Keratinocyte (primary cell): Measurements from ENCODE around the gene HECTD1. TPM values are rescaled to one million over a fixed set of nuclear protein-coding genes. Genes with fewer than 3 reads are reported as not detected.

Source experiments
- DNase-seq: peaks from one replicate; pipeline ENCODE4 v3.0.0-alpha.2; 2011; ENCODE audit warnings: low read depth, missing footprints, low spot score
- FAIRE-seq: peaks from 2 replicates; lab custom pipeline; 2011; peaks lifted over from hg19 to GRCh38; lab: Jason Lieb, UNC
- H2AFZ ChIP-seq: 2 replicates; pipeline ENCODE4 v1.6.0; 2012; ENCODE audit warnings: low read length, control low read depth, inconsistent platforms; ENCODE audit not compliant: control insufficient read depth
- H3K27ac ChIP-seq: 2 replicates; pipeline ENCODE4 v1.5.1; 2011; ENCODE audit warnings: low read length; ENCODE audit not compliant: control insufficient read depth, insufficient read depth
- H3K27me3 ChIP-seq: 3 replicates; pipeline ENCODE4 v1.6.0; 2011; ENCODE audit warnings: low read length; ENCODE audit not compliant: control insufficient read depth, insufficient read depth; ENCODE audit errors: extremely low read depth
- H3K36me3 ChIP-seq, 2 experiments: 2 replicates in 1 of 2; 3 replicates in 1 of 2; pipeline ENCODE4 v1.5.1; 2011; ENCODE audit warnings: low read length in 2 of 2, mild to moderate bottlenecking in 1 of 2; ENCODE audit not compliant: control insufficient read depth in 2 of 2, insufficient read depth in 2 of 2; ENCODE audit errors: extremely low read depth in 1 of 2
- H3K4me1 ChIP-seq: 3 replicates; pipeline ENCODE4 v1.5.1; 2011; ENCODE audit warnings: low read length; ENCODE audit not compliant: control insufficient read depth, insufficient read depth; ENCODE audit errors: extremely low read depth
- H3K4me2 ChIP-seq: 3 replicates; pipeline ENCODE4 v1.6.0; 2011; ENCODE audit warnings: low read depth, low read length; ENCODE audit not compliant: control insufficient read depth, insufficient read depth; ENCODE audit errors: extremely low read depth
- H3K4me3 ChIP-seq, 3 experiments: fragments of 200-600 bp in 1 of 3; sonication (generic) in 1 of 3; 2 replicates in 2 of 3; 3 replicates in 1 of 3; pipeline ENCODE4 v1.5.1; 2011 to 2016; ENCODE audit warnings: low read length in 3 of 3, mild to moderate bottlenecking in 3 of 3, control low read depth in 2 of 3, inconsistent platforms in 1 of 3, low read depth in 1 of 3, mixed read lengths in 1 of 3, mixed run types in 1 of 3, moderate library complexity in 1 of 3; ENCODE audit not compliant: control insufficient read depth in 2 of 3, insufficient read depth in 2 of 3; ENCODE audit errors: extremely low read depth in 1 of 3
- H3K79me2 ChIP-seq: 2 replicates; pipeline ENCODE4 v1.6.0; 2012; ENCODE audit warnings: low read length; ENCODE audit not compliant: control insufficient read depth, insufficient read depth
- H3K9ac ChIP-seq: 3 replicates; pipeline ENCODE4 v1.6.0; 2011; ENCODE audit warnings: low read length; ENCODE audit not compliant: control insufficient read depth, insufficient read depth; ENCODE audit errors: extremely low read depth
- H3K9me1 ChIP-seq: 3 replicates; pipeline ENCODE4 v1.6.0; 2011; ENCODE audit warnings: low read length; ENCODE audit not compliant: control insufficient read depth, insufficient read depth; ENCODE audit errors: extremely low read depth
- H3K9me3 ChIP-seq: 2 replicates; pipeline ENCODE4 v1.5.1; 2012; ENCODE audit warnings: low read depth, low read length; ENCODE audit not compliant: control insufficient read depth
- H4K20me1 ChIP-seq: 3 replicates; pipeline ENCODE4 v1.6.0; 2011; ENCODE audit warnings: low read length; ENCODE audit not compliant: control insufficient read depth, insufficient read depth; ENCODE audit errors: extremely low read depth
- EZH2 ChIP-seq: IDR thresholded peaks from one replicate; pipeline ENCODE4 v1.6.1; 2012; ENCODE audit warnings: inconsistent platforms, mild to moderate bottlenecking, low read length, moderate library complexity
- dilution Hi-C: fragments of 300-500 bp; cut with MboI; formaldehyde crosslinking; loops from one replicate; pipeline ENCODE4 v1.7.0; 2020; ENCODE audit warnings: low sequenced_read_pairs; ENCODE audit not compliant: extremely low pct_ligation_motif_present
- polyA plus RNA-seq, 5 experiments: library from polyadenylated mRNA; depleted of rRNA in 3 of 5; stranded (reverse) in 3 of 5; stranded (forward) in 1 of 5; unstranded in 1 of 5; fragments of >200 nt; gene quantifications; 1 replicate in 1 of 5; 2 replicates in 3 of 5; 3 replicates in 1 of 5; pipeline versions ENCODE4 v1.2.1 to v1.2.3, GENCODE V29; 2011 to 2012; ENCODE audit warnings: missing spikeins in 2 of 5, low read depth in 1 of 5, low replicate concordance in 1 of 5
- TF ChIP-seq, protein P1 (sequence below), 3 experiments: IDR thresholded peaks in 1 of 3; conservative IDR thresholded peaks in 1 of 3; optimal IDR thresholded peaks in 1 of 3; 2 replicates in 2 of 3; 3 replicates in 1 of 3; pipeline versions ENCODE3 to v1.5.1; 2011; ENCODE audit warnings: low read length in 3 of 3, mild to moderate bottlenecking in 3 of 3, moderate library complexity in 2 of 3, control low read depth in 1 of 3, inconsistent platforms in 1 of 3; ENCODE audit not compliant: insufficient read depth in 2 of 3; ENCODE audit errors: extremely low read depth in 1 of 3

HECTD1 gene
- polyA plus RNA-seq, 1 donor (not counting 4 experiments of a cell fraction or from before 2014, with no cell fraction given) = 94.8 TPM

DNA sequence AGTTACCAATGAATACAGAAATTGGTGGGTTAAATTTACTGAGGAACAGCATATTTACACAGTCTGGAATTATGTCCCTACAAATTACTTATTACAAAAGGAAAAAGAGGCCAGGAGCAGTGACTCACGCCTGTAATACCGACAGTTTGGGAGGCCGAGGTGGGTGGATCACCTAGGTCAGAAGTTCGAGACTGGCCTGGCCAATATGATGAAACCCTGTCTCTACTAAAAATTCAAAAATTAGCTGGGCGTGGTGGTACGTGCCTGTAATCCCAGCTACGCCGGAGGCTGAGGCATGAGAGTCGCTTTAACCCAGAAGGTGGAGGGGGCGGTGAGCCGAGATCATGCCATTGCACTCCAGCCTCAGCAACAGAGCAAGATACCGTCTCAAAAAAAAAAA, 52.6 kb downstream of the HECTD1 start:
- no peak overlapping the region for H3K4me3 ChIP-seq
- H3K4me2 ChIP-seq = no peak overlapping the region
- no peaks in the 10 kb centered on the region for H3K9me1 ChIP-seq
- no peak for TF ChIP-seq EZH2
- DNase-seq = no peak
- no peaks in the 10 kb centered on the region for H3K9me3 ChIP-seq
- H3K9ac ChIP-seq = no peak overlapping the region
- no peak for FAIRE-seq
- H3K27ac ChIP-seq = no peak overlapping the region
- H2AFZ ChIP-seq = no peak overlapping the region
- no peaks in the 10 kb centered on the region for H3K27me3 ChIP-seq
- H4K20me1 ChIP-seq = no peaks in the 10 kb centered on the region
- dilution Hi-C loops = no loop called here
- H3K4me1 ChIP-seq = no peaks in the 10 kb centered on the region
- no peaks in the 10 kb centered on the region for H3K79me2 ChIP-seq
- peaks cover 14 to 16% of the 10 kb centered on the region in 2 experiments for H3K36me3 ChIP-seq

DNA sequence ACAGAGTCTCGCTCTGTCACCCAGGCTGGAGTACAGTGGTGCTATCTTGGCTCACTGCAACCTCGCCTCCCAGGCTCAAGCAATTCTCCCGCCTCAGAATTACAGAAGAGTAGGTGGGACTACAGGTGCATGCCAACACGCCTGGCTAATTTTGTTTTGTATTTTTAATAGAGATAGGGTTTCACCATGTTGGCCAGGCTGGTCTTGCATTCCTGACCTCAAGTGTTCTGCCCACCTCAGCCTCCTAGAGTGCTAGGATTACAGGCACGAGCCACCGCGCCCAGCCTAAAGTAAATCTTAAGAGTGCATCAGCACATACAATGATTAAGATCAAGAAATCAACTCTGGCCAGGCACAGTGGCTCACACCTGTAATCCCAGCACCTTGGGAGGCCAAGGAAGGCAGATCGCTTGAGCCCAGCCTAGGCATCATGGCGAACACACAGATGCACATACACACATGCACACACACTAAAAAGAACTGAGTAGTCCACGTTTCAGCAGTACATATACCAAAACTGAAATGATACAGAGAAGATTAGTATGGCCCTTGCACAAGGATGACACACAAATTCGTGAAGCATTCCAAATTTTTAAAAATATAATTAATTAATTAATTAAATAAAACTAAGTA, 65.0 kb downstream of the HECTD1 start:
- Histone ChIP-seq H3K4me3 (no peak overlapping the region), H3K4me2 (no peak overlapping the region), H3K36me3 (peaks cover 14 to 24% of the 10 kb centered on the region in 2 experiments), H3K27me3 (no peaks in the 10 kb centered on the region), H3K9me3 (no peaks in the 10 kb centered on the region), H3K9me1 (no peaks in the 10 kb centered on the region), H4K20me1 (no peaks in the 10 kb centered on the region), H3K9ac (no peak overlapping the region), H3K27ac (no peak overlapping the region), H2AFZ (no peak overlapping the region), H3K79me2 (no peaks in the 10 kb centered on the region), H3K4me1 (no peaks in the 10 kb centered on the region)
- FAIRE-seq = no peak
- TF ChIP-seq, protein P1, sequence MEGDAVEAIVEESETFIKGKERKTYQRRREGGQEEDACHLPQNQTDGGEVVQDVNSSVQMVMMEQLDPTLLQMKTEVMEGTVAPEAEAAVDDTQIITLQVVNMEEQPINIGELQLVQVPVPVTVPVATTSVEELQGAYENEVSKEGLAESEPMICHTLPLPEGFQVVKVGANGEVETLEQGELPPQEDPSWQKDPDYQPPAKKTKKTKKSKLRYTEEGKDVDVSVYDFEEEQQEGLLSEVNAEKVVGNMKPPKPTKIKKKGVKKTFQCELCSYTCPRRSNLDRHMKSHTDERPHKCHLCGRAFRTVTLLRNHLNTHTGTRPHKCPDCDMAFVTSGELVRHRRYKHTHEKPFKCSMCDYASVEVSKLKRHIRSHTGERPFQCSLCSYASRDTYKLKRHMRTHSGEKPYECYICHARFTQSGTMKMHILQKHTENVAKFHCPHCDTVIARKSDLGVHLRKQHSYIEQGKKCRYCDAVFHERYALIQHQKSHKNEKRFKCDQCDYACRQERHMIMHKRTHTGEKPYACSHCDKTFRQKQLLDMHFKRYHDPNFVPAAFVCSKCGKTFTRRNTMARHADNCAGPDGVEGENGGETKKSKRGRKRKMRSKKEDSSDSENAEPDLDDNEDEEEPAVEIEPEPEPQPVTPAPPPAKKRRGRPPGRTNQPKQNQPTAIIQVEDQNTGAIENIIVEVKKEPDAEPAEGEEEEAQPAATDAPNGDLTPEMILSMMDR (optimal IDR thresholded peaks at IDR 0.05 in 1 of 3, IDR thresholded peaks at IDR 0.05 in 1 of 3, conservative IDR thresholded peaks at IDR 0.05 in 1 of 3; ENCODE audit: extremely low read depth in 1 of 3, insufficient read depth in 2 of 3, low read length in 3 of 3) = no peak
- TF ChIP-seq EZH2 = no peak
- dilution Hi-C loops = no loop called here
- no peak for DNase-seq
